NCI-H1436 (cell line): ENCODE measurements around the gene AP1AR.
"Not testable (repeated sequence)": the region's sequence is repeated elsewhere in the genome, so short reads cannot be mapped to it uniquely, and the experiment has no call there.

ENCODE experiments used
- DNase-seq: peaks from one replicate; lab custom pipeline; 2025; lab: John Stamatoyannopoulos, UW

AP1AR gene

GRCh38 chr4:112279025-112279881, 47.7 kb downstream of the AP1AR start:
- DNase-seq: no peak

DNA sequence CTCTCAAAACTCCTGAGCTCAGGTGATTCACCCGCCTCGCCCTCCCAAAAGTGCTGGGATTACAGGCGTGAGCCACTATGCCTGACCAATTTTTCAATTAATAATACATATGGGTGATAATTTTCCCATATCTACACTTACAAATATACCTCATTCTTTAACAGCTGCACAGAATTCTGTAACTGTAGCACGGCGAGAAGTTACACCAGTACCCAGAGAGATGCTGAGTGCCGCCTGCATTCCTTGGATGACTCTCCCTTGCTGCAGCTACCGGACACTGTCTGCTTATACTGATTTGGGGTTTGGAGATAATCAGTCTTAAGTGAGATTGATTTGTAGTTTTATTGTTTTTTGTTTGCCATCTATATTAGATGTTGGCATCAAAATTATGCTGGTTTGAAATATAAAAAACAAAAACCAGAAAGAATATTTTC, 48.3 kb downstream of the AP1AR start:
- DNase-seq: no peak

- no peak for DNase-seq
Observed at GRCh38 chr4:112280386-112281056, 48.9 kb downstream of the AP1AR start.

DNA sequence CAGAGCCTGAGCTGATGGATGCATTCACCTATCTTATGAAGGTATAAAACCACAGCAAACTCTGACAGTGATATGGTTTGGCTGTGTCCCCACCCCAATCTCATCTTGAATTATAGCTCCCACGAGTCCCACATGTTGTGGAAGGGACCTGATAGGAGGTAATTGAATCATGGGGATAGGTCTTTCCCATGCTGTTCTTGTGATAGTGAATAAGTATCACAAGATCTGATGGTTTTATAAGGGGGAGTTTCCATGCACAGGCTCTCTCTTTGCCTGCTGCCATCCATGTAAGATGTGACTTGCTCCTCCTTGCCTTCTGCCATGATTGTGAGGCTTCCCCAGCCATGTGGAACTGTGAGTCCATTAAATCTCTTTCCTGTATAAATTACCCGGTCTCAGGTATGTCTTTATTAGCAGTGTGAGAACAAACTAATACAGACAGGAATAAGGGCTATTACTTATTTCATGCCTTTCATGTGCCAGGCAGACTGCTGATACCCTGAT, 50.4 kb downstream of the AP1AR start:
- DNase-seq: not testable (repeated sequence)

DNA sequence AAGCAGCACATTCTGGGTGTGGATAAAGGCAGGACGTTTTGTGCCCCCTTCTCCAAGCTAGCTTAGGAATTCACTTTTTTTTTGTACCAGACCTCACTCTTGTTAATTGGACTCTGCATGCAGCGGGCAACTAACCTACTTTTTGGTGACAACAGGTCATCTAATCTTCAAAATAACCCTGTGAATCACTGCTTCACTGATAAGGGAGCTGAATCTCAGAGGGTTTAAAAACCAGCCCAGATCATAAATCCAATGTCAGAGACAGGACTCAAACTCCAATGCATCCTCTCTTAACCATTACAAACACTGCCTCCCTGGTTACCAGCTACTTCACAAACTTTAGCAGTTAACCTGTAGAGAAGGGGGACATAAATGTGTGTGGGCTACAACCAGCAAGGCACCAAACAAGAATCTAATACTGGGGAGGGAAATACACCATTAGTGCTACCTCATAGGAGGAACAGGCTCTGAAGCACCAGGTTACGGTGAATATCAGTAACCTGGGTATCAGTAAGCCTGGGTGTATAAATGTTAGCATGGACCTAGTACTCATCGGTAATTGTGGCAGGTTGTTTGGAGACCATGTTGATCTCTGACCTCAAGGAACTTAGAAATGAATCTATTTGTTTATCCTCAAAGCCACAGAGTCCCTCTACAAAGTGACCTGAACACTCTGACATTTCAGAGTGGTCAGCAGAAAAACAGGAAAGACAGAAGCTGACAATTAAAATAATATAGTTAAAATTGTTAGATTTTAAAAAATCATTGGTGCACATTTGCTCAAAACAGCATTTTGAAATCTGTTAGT, 51.5 kb downstream of the AP1AR start:
- no peak for DNase-seq

DNA sequence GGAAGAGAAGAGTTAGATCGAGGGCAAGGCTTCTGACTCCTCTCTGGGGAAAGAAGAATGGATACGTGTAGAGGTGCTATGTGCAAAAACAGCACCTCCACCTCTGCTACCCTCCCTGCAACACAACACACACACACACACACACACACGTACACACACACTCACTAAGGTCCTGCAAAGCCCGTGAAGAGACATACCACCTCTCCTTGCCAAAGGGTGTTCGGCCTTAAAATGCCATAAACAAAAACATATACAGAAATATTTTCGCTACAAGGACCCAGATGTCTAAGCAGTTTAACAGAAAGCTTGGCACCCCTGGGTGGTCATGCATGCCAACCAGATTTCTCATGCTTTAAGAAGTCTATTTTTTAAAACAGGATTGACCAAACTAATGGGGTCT, 52.6 kb downstream of the AP1AR start:
- no peak for DNase-seq

GRCh38 chr4:112284662-112285411, 53.2 kb downstream of the AP1AR start:
- DNase-seq: no peak

- no peak for DNase-seq
Observed at GRCh38 chr4:112287258-112287989, 55.8 kb downstream of the AP1AR start.

DNA sequence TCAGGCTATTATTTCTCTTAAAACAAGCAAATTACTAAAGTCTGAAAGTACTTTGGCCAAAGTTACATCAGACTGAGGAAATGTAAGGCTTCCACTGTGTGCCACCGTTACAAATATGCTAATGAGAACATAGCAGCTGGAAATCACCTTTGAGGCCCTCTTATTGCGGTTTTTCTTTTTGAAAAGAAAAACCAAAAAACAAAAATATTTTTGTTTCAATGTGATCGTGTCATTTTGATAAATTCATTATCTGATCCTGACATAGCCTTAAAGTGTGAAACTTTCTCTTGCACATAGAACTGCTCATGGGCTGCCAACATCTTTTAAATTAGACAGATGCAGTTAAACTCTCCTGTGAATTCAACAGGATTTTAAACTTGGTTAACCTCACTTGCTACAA, 56.9 kb downstream of the AP1AR start:
- no peak for DNase-seq

- no peak for DNase-seq
Observed at GRCh38 chr4:112289407-112290253, 58.0 kb downstream of the AP1AR start.

- no peak for DNase-seq
Observed at GRCh38 chr4:112290341-112290740, 58.8 kb downstream of the AP1AR start.

DNA sequence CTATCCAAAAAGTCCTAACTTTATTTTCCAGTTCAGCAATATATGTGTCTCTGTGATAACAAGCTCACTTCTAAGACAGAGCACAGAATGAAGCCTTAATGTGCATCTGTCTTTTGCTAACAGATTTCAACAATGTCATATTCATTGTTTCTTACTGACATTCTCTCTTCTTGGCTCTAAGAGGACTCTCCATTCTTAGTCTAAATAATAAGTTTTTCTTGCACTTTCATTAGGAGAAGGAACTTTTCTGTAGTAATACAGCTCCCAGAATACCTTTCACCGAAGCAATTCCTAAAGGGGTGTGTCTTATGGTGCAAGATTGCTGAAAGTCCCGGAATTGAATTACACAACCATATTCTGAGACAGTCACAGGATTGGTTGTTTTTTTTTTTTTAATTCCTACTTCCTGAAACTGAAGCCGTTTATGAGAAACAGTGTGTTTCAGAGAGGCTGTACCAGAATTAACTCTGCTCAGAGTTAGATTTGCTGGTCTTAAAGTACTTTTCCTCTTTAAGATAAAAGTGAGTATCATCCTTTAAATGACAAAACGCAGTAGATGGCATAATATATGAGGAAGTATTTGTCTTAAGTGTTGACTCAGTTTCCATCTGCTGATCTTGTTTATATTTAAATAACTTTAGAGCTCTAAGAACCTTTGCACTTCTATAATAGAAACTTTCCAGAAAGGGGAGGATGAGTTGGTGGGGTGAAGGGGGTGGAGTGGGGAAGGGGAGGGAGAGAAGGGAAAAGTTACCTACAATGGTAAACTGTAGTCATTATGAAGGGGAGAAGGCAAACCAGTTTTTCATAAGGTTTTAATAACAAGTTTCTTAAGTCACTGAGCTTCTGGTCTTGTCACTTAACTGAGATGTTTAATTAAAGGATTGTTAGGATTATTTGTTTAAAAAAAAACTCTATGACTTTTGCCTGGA, 65.6 kb downstream of the AP1AR start, which contains the start of gene ALPK1:
Gene ALPK1, plus strand, starts transcription at position 421 of the 932 bp plus-strand sequence.
- DNase-seq: no peak

GRCh38 chr4:112299721-112300120, 68.1 kb downstream of the AP1AR start:
- DNase-seq: no peak

DNA sequence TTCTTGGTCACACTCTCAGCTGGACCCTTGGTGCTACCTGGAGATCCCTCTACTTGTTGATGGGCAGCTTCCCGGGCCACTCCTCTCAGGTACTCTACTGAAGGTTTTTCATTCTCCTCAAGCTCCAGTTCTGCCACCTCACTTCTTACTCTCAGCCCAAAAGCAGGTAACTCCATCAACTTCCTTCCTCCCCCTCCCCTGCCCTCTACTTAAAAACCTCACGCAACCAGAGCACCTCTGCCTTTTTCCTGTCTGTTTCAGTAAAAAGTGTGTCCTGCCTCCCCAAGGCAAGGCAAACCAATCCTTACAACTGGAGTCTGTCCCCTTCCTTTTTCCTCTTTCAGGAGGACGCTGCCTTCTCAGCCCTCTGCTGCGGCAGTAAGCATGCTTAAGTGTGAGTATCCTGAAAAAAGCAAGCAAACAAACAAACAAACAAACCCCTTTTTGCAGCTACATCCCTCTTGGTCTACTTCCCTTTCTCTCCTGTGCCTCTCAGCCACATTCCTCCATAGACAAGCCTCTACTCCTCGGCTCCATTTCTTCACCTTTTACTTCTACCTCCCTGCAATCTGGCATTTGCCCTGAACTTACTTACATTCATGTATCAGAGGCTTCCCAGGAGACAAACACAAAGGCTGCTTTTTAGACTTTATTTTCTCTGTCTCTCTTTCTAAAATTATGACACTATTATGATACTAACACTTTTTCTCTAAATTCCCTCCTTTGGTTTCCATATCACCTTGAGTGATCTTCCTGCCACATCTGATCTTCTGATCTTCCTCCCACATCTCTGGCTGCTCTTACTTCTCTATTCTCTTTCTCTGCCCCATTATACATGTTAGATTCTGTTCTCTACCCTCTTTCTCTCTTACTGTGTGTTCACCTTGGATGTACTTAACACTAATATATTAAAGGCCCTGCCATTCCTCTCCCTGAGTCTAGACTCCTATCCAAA, 71.0 kb downstream of the AP1AR start:
- no peak for DNase-seq

DNA sequence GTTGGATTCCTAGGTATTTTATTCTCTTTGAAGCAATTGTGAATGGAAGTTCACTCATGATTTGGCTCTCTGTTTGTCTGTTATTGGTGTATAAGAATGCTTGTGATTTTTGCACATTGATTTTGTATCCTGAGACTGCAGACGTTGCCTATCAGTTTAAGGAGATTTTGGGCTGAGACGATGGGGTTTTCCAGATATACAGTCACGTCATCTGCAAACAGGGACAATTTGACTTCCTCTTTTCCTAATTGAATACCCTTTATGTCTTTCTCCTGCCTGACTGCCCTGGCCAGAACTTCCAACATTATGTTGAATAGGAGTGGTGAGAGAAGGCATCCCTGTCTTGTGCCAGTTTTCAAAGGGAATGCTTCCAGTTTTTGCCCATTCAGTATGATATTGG, 73.9 kb downstream of the AP1AR start:
- not testable (repeated sequence) for DNase-seq

DNA sequence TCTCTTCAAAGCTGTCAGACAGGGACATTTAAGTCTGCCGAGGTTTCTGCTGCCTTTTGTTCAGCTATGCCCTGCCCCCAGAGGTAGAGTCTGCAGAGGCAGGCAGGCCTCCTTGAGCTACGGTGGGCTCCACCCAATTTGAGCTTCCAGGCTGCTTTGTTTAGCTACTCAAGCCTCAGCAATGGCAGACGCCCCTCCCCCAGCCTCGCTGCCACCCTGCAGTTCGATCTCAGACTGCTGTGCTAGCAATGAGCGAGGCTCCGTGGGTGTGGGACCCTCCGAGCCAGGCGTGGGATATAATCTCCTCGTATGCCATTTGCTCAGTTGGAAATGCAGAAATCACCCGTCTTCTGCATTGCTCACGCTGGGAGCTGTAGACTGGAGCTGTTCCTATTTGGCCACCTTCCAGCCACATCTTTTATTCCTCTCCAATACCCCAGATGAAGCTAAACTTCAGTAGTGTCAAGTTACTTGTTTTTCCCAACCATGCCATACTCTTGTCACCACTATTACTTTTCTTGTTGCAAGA, 77.7 kb downstream of the AP1AR start:
- DNase-seq: peak; percentile 13

DNA sequence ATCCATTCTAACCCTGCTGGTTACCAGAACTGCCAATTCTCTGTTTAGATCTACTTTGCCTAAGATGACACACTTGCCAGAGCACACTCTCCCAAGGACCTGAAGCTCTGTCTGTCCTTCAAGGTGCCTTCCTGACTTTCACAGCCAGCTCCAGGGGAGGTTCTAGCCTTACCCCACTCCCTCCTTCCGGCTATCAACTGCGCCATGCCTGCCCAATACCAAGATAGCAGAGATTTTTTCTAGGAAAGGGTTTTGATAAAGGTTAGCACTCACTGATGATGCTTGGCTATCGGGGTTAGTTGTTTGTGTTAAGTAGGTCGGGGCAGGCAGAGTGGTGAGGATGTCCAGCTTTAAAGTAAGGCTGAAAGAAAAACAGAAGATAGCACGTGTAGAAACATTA, 79.9 kb downstream of the AP1AR start:
- DNase-seq: no peak
